OCI-LY1 (cell line): Measurements from ENCODE around the gene SPATA21.
A peak's percentile ranks its signal among the peaks of the same experiment; 100 is the strongest.

Experiments
- H2AFZ ChIP-seq: fragments of 200-600 bp; sonication (generic), shearing (Covaris generic); 2 replicates; pipeline ENCODE4 v1.6.0; 2014; ENCODE audit warnings: antibody characterized with exemption, mild to moderate bottlenecking, low read length
- H3F3A ChIP-seq: fragments of 200-600 bp; sonication (generic), shearing (Covaris generic); 2 replicates; pipeline ENCODE4 v1.6.0; 2014; ENCODE audit warnings: mild to moderate bottlenecking, antibody characterized with exemption, low read length, moderate library complexity; ENCODE audit not compliant: insufficient read depth
- H3K27ac ChIP-seq: fragments of 200-600 bp; sonication (generic); 2 replicates; pipeline ENCODE4 v1.5.1; 2014; ENCODE audit warnings: low read length, mixed run types, mild to moderate bottlenecking, low read depth; ENCODE audit not compliant: poor library complexity, severe bottlenecking
- H3K27me3 ChIP-seq: fragments of 200-600 bp; sonication (generic); 2 replicates; pipeline ENCODE4 v1.6.0; 2014; ENCODE audit warnings: antibody characterized with exemption, mild to moderate bottlenecking, low read length, moderate library complexity; ENCODE audit not compliant: insufficient read depth
- H3K36me3 ChIP-seq: fragments of 200-600 bp; sonication (generic); 2 replicates; pipeline ENCODE4 v1.6.1; 2014; ENCODE audit warnings: mild to moderate bottlenecking, antibody characterized with exemption, low read length, moderate library complexity, mixed read lengths; ENCODE audit not compliant: insufficient read depth
- H3K4me1 ChIP-seq: fragments of 200-600 bp; sonication (generic); 2 replicates; pipeline ENCODE4 v1.5.1; 2014; ENCODE audit warnings: mild to moderate bottlenecking, low read length, moderate library complexity; ENCODE audit not compliant: insufficient read depth, severe bottlenecking
- H3K4me2 ChIP-seq: fragments of 200-600 bp; sonication (generic), shearing (Covaris generic); 2 replicates; pipeline ENCODE4 v1.6.1; 2014; ENCODE audit warnings: low read length
- H3K4me3 ChIP-seq: fragments of 200-600 bp; sonication (generic); 2 replicates; pipeline ENCODE4 v1.5.1; 2014; ENCODE audit warnings: low read length, low read depth, mild to moderate bottlenecking, mixed read lengths; ENCODE audit not compliant: poor library complexity, severe bottlenecking
- H3K79me2 ChIP-seq: fragments of 200-600 bp; shearing (Covaris generic); 2 replicates; pipeline ENCODE4 v1.6.1; 2016; ENCODE audit warnings: mixed run types, low read length, mixed read lengths; ENCODE audit not compliant: insufficient read depth
- H3K9ac ChIP-seq: fragments of 200-600 bp; sonication (generic), shearing (Covaris generic); 2 replicates; pipeline ENCODE4 v1.6.1; 2014; ENCODE audit warnings: mild to moderate bottlenecking, low read length, mixed read lengths
- H3K9me2 ChIP-seq: fragments of 200-600 bp; sonication (generic), shearing (Covaris generic); 2 replicates; pipeline ENCODE4 v1.6.1; 2014; ENCODE audit warnings: low read depth, mild to moderate bottlenecking, low read length, mixed read lengths
- H3K9me3 ChIP-seq: fragments of 200-600 bp; shearing (Covaris generic); 2 replicates; pipeline ENCODE4 v1.6.1; 2014; ENCODE audit warnings: low read length, mixed read lengths
- H4K20me1 ChIP-seq: fragments of 200-600 bp; sonication (generic), shearing (Covaris generic); 2 replicates; pipeline ENCODE4 v1.6.0; 2016; ENCODE audit warnings: mild to moderate bottlenecking, low read length; ENCODE audit not compliant: insufficient read depth
- CTCF ChIP-seq: fragments of 200-600 bp; sonication (generic), shearing (Covaris generic); IDR thresholded peaks from 2 replicates; pipeline ENCODE4 v1.5.1; 2017; ENCODE audit warnings: mild to moderate bottlenecking, antibody characterized with exemption, low read length, moderate library complexity, mixed read lengths
- EZH2 ChIP-seq: fragments of 200-600 bp; sonication (generic), shearing (Covaris generic); IDR thresholded peaks from 2 replicates; pipeline ENCODE4 v1.8.0; 2017; ENCODE audit warnings: borderline replicate concordance, mixed run types, mild to moderate bottlenecking, antibody characterized with exemption, low read length, moderate library complexity, mixed read lengths

The SPATA21 gene

GRCh38 chr1:16440131-16440469, 2.9 kb upstream of the SPATA21 start:
- Histone ChIP-seq H2AFZ (peak overlapping the region; percentile 66), H3F3A (no peaks in the 10 kb centered on the region), H3K27me3 (no peaks in the 10 kb centered on the region), H3K4me2 (peak overlapping the region; percentile 97), H3K4me3 (peak overlapping the region; percentile 94), H3K9me2 (no peaks in the 10 kb centered on the region), H3K9me3 (no peaks in the 10 kb centered on the region), H4K20me1 (no peaks in the 10 kb centered on the region), H3K9ac (peak overlapping the region; percentile 52; the same call in 1 of the 2 replicates), H3K79me2 (peaks cover 7% of the 10 kb centered on the region; the same call in 1 of the 2 replicates), H3K27ac (no peak overlapping the region), H3K36me3 (peaks cover 19% of the 10 kb centered on the region; the same call in 1 of the 2 replicates), H3K4me1 (peaks cover 28% of the 10 kb centered on the region)
- TF ChIP-seq EZH2, result no peak
- no peak for TF ChIP-seq CTCF

- H3K9ac ChIP-seq, result no peak overlapping the region
- no peaks in the 10 kb centered on the region for H3K27me3 ChIP-seq
- no peak overlapping the region for H3K27ac ChIP-seq
- H3K9me3 ChIP-seq, result no peaks in the 10 kb centered on the region
- no peak overlapping the region for H2AFZ ChIP-seq
- TF ChIP-seq CTCF, result no peak
- no peak for TF ChIP-seq EZH2
- H4K20me1 ChIP-seq, result no peaks in the 10 kb centered on the region
- no peaks in the 10 kb centered on the region for H3K9me2 ChIP-seq
- no peak overlapping the region for H3K4me3 ChIP-seq
- no peak overlapping the region for H3K4me2 ChIP-seq
- peaks cover 7% of the 10 kb centered on the region; the same call in 1 of the 2 replicates for H3K79me2 ChIP-seq
- H3K36me3 ChIP-seq, result peaks cover 10% of the 10 kb centered on the region; the same call in 1 of the 2 replicates
- no peaks in the 10 kb centered on the region for H3F3A ChIP-seq
- H3K4me1 ChIP-seq, result peaks cover 28% of the 10 kb centered on the region
Measured at GRCh38 chr1:16438924-16439323, 1.7 kb upstream of the SPATA21 start.

- peaks cover 6% of the 10 kb centered on the region; the same call in 1 of the 2 replicates for H3K36me3 ChIP-seq
- no peak overlapping the region for H2AFZ ChIP-seq
- H3K4me2 ChIP-seq, result no peak overlapping the region
- no peak for TF ChIP-seq CTCF
- no peak for TF ChIP-seq EZH2
- no peaks in the 10 kb centered on the region for H3F3A ChIP-seq
- H3K9me3 ChIP-seq, result no peaks in the 10 kb centered on the region
- no peaks in the 10 kb centered on the region for H3K9me2 ChIP-seq
- no peaks in the 10 kb centered on the region for H4K20me1 ChIP-seq
- H3K79me2 ChIP-seq, result peaks cover 7% of the 10 kb centered on the region; the same call in 1 of the 2 replicates
- no peak overlapping the region for H3K27ac ChIP-seq
- H3K4me3 ChIP-seq, result no peak overlapping the region
- no peaks in the 10 kb centered on the region for H3K27me3 ChIP-seq
- peaks cover 29% of the 10 kb centered on the region for H3K4me1 ChIP-seq
- H3K9ac ChIP-seq, result no peak overlapping the region
Measured at GRCh38 chr1:16438516-16438915, 1.3 kb upstream of the SPATA21 start.
